ENCODE data around the gene CDK17. TPM values are rescaled to one million over a fixed set of nuclear protein-coding genes. Genes with fewer than 3 reads are reported as not detected.

The CDK17 gene
- total and polyA plus RNA-seq, 2 experiments from 2014 or later = 29.3 to 62.7 TPM

GRCh38 chr12:96314723-96315122 lies 85.5 kb downstream of the CDK17 start:
- TF ChIP-seq EZH2 (IDR thresholded peaks at IDR 0.05; ENCODE audit: insufficient read depth, poor library complexity, severe bottlenecking) = no peak
- no peak for TF ChIP-seq EZH2phosphoT487 (IDR thresholded peaks at IDR 0.05; ENCODE audit: insufficient read depth, low read depth)
- no peak overlapping the region for H3K4me3 ChIP-seq
- no peaks in the 10 kb centered on the region for H3K27me3 ChIP-seq (replicated peaks; ENCODE audit: insufficient read depth)
- H3F3A ChIP-seq (ENCODE audit: insufficient read depth) = peaks cover 37% of the 10 kb centered on the region
- no peak overlapping the region for H3K4me2 ChIP-seq (ENCODE audit: unreplicated experiment)
- DNase-seq = no peak
- H3K27ac ChIP-seq = 0 out of 2 replicates have a peak overlapping the region, but pooled peaks have one; percentile 5
- peaks cover 78% of the 10 kb centered on the region for H3K79me2 ChIP-seq (ENCODE audit: insufficient read depth)
- H3K36me3 ChIP-seq (ENCODE audit: low read depth) = peaks cover 33% of the 10 kb centered on the region
- H3K9me3 ChIP-seq (ENCODE audit: low read depth) = no peaks in the 10 kb centered on the region
- H2AFZ ChIP-seq = no peak overlapping the region
- 26 to 32% methylated on average over 2 of the region's 2 CpGs for WGBS, 2 experiments (ENCODE audit: low coverage in 1 of 2, low lambda C conversion rate in 2 of 2, missing lambda C conversion rate in 2 of 2)
- no peak overlapping the region for H3K9ac ChIP-seq
- H3K4me1 ChIP-seq (ENCODE audit: insufficient read depth) = peaks cover 15% of the 10 kb centered on the region; the same call in 1 of the 2 replicates
- in situ Hi-C loops (cut with MboI) = no loop called here
- H4K20me1 ChIP-seq (ENCODE audit: insufficient read depth) = peaks cover 3% of the 10 kb centered on the region; the same call in 1 of the 2 replicates
- no peaks in the 10 kb centered on the region for H3K9me2 ChIP-seq (ENCODE audit: insufficient read depth)

- Histone ChIP-seq H3K4me2 (ENCODE audit: unreplicated experiment) (peak overlapping the region; percentile 20), H3K4me3 (no peak overlapping the region), H3F3A (ENCODE audit: insufficient read depth) (peaks cover 47% of the 10 kb centered on the region), H3K9ac (no peak overlapping the region), H3K4me1 (ENCODE audit: insufficient read depth) (peaks cover 15% of the 10 kb centered on the region; the same call in 1 of the 2 replicates), H3K27me3 (replicated peaks; ENCODE audit: insufficient read depth) (no peaks in the 10 kb centered on the region), H3K79me2 (ENCODE audit: insufficient read depth) (peaks cover 89% of the 10 kb centered on the region), H3K9me3 (ENCODE audit: low read depth) (no peaks in the 10 kb centered on the region), H3K27ac (no peak overlapping the region), H2AFZ (no peak overlapping the region), H4K20me1 (ENCODE audit: insufficient read depth) (peaks cover 3% of the 10 kb centered on the region; the same call in 1 of the 2 replicates), H3K36me3 (ENCODE audit: low read depth) (peaks cover 41% of the 10 kb centered on the region), H3K9me2 (ENCODE audit: insufficient read depth) (no peaks in the 10 kb centered on the region)
- no peak for TF ChIP-seq EZH2phosphoT487 (IDR thresholded peaks at IDR 0.05; ENCODE audit: insufficient read depth, low read depth)
- no peak for TF ChIP-seq EZH2 (IDR thresholded peaks at IDR 0.05; ENCODE audit: insufficient read depth, poor library complexity, severe bottlenecking)
- in situ Hi-C loops (cut with MboI) = no loop called here
- DNase-seq = no peak
These were observed 86.6 kb downstream of the CDK17 start for GRCh38 chr12:96313606-96314005.

- no peak overlapping the region for H3K27ac ChIP-seq
- no peaks in the 10 kb centered on the region for H3K27me3 ChIP-seq (replicated peaks; ENCODE audit: insufficient read depth)
- no peaks in the 10 kb centered on the region for H3K9me2 ChIP-seq (ENCODE audit: insufficient read depth)
- peaks cover 43% of the 10 kb centered on the region for H3K36me3 ChIP-seq (ENCODE audit: low read depth)
- in situ Hi-C loops (cut with MboI) = no loop called here
- H3K4me3 ChIP-seq = no peak overlapping the region
- peaks cover 15% of the 10 kb centered on the region; the same call in 1 of the 2 replicates for H3K4me1 ChIP-seq (ENCODE audit: insufficient read depth)
- no peak overlapping the region for H3K9ac ChIP-seq
- TF ChIP-seq EZH2phosphoT487 (IDR thresholded peaks at IDR 0.05; ENCODE audit: insufficient read depth, low read depth) = no peak
- TF ChIP-seq EZH2 (IDR thresholded peaks at IDR 0.05; ENCODE audit: insufficient read depth, poor library complexity, severe bottlenecking) = no peak
- no peak overlapping the region for H2AFZ ChIP-seq
- H3K79me2 ChIP-seq (ENCODE audit: insufficient read depth) = peaks cover 99% of the 10 kb centered on the region
- H3K4me2 ChIP-seq (ENCODE audit: unreplicated experiment) = no peak overlapping the region
- H4K20me1 ChIP-seq (ENCODE audit: insufficient read depth) = peaks cover 3% of the 10 kb centered on the region; the same call in 1 of the 2 replicates
- WGBS, 2 experiments (ENCODE audit: low coverage in 1 of 2, low lambda C conversion rate in 2 of 2, missing lambda C conversion rate in 2 of 2) = 96 to 100% methylated on average over 1 of the region's 1 CpG
- DNase-seq = no peak
- H3F3A ChIP-seq (ENCODE audit: insufficient read depth) = peaks cover 47% of the 10 kb centered on the region
- H3K9me3 ChIP-seq (ENCODE audit: low read depth) = no peaks in the 10 kb centered on the region
These were observed 89.0 kb downstream of the CDK17 start for GRCh38 chr12:96311191-96311590.

- Histone ChIP-seq H3K4me2 (ENCODE audit: unreplicated experiment) (no peak overlapping the region), H3K9me3 (ENCODE audit: low read depth) (no peaks in the 10 kb centered on the region), H4K20me1 (ENCODE audit: insufficient read depth) (peaks cover 3% of the 10 kb centered on the region; the same call in 1 of the 2 replicates), H3K27me3 (replicated peaks; ENCODE audit: insufficient read depth) (no peaks in the 10 kb centered on the region), H3K9me2 (ENCODE audit: insufficient read depth) (no peaks in the 10 kb centered on the region), H2AFZ (no peak overlapping the region), H3F3A (ENCODE audit: insufficient read depth) (peaks cover 43% of the 10 kb centered on the region), H3K79me2 (ENCODE audit: insufficient read depth) (peaks cover 99% of the 10 kb centered on the region), H3K27ac (no peak overlapping the region), H3K9ac (no peak overlapping the region), H3K4me3 (no peak overlapping the region), H3K4me1 (ENCODE audit: insufficient read depth) (peaks cover 15% of the 10 kb centered on the region; the same call in 1 of the 2 replicates), H3K36me3 (ENCODE audit: low read depth) (peaks cover 43% of the 10 kb centered on the region)
- 79 to 86% methylated on average over 3 of the region's 3 CpGs for WGBS, 2 experiments (ENCODE audit: low coverage in 1 of 2, low lambda C conversion rate in 2 of 2, missing lambda C conversion rate in 2 of 2)
- no peak for TF ChIP-seq EZH2phosphoT487 (IDR thresholded peaks at IDR 0.05; ENCODE audit: insufficient read depth, low read depth)
- TF ChIP-seq EZH2 (IDR thresholded peaks at IDR 0.05; ENCODE audit: insufficient read depth, poor library complexity, severe bottlenecking) = no peak
- DNase-seq = no peak
- in situ Hi-C loops (cut with MboI) = no loop called here
These were observed 90.2 kb downstream of the CDK17 start for GRCh38 chr12:96310067-96310466.
